C1 segment of cervical spinal cord (tissue), 14 donors: ENCODE data around the gene PANX1.
"Not testable (repeated sequence)": the region's sequence is repeated elsewhere in the genome, so short reads cannot be mapped to it uniquely, and the experiment has no call there.

Experiments
- DNase-seq, 14 donors: peaks; one replicate each; lab custom pipeline; 2025; lab: John Stamatoyannopoulos, UW

The PANX1 gene

DNA sequence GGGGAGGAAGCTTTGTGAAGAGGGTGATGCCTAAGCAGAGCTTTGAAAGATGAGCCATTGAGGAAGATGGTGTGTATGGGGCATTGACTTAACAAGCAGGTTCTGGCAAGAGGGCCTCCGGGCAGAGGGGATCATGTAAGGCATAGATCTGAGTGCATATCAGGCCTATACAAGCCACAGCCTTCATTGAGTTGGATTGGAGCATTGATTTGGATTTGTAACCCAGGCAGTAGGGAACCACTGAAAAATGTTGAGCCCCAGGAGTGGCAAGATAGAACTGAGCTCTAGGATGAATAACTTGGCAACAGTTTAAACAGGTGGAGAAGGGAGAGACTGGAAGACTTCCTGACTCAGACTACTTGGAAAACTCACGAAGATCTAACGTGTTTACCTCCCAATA, 21.4 kb downstream of the PANX1 start:
- DNase-seq, result no peak

DNA sequence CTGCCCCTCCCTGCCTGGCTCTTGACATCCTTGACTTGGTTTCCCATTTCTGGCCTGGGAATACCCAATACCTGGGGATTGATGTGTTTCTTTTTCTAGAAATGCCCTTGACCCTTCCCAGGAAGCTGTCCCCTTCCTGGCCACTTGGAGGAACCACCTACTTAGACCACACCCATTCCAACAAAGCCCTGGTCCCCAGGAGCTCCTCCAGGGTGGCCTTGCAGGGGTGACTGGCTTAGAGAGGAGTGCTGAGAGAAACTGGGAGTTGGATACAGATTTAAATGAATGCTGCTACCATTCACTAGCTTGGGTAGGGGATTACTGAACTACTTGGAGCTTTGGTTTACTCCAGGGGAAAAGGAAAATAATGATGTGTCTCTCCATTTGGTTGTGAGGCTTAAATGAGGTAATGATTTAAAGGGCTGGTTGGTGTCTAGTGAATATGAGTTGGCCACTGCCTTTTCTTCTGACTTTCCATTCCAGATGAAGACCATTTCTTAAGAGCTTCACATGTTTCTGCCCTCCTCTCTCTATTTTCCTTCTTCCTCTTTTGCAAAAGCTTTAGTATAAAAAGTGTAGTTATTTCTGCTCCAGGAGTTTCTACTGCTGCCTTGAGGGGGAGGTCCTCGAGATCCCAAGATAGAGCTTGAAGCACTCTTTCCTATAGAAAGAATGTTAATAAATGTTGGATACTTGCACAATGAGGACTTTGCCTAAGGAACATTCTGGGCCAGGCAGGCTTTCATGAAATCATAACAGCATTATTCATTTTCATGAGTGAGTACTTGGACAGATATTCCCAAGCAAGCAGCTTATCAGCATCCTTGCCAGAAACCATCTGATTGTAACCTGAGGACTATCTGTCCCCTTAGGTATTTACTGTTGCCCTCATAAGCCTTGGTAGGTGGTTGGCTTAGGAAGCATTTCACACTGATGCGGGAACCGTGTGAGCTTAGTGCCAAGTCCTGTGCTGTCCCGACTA, 22.4 kb downstream of the PANX1 start:
- DNase-seq, result no peak

DNA sequence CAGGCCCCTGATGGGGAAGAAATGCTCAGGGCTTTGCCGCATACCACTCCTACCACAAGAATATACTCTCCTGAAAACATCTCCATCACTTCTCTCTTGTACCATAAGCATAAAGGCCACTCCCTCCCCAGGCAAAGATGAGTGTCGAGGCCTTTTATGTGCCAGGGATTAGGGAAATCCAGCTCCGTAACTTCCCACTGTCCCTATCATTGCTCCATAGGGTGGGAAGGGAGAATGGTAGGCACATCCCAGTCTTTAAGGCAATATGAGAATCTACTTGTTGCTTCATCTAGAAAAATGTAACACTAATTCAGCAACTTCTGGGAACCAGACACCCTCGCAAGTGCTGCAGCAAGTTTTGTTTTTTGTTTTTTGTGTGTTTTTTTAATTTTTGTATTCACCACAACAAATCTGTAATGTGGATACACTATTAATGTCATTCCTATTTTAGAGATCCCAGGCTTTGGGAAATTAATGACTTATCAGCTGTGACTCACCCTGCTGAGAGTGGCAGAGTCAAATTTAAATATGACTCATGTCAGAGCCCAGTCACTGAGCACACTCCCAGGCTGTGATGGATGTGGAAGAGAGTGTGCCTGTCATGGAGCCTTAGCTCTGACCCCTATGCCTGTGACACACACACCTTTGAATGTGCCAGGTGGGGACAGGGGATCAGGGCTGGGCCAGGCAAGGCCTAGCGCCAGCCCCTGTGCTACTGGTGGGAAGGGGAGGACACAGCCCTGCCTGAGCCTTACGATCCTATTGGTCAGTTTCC, 23.4 kb downstream of the PANX1 start:
- DNase-seq, result no peak

DNA sequence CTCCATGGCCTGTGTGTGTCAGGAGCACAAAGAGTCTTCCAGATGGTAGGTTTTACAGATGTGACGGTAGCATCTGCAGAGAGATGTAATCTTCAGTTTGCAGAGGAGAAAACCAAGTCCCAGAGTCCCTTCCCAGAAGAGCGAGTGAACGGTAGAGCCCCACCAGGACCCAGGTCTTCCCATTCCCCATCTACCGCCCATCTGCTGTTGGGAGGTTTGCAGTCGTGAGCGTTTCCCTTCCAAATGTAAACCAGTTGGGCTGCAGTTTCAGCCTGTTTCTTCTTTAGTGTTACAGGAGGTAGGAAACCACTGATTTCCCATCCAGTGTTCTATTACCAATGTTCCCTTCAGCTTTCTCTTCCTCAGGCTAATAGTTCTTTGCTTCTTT, 24.0 kb downstream of the PANX1 start:
- no peak for DNase-seq

DNA sequence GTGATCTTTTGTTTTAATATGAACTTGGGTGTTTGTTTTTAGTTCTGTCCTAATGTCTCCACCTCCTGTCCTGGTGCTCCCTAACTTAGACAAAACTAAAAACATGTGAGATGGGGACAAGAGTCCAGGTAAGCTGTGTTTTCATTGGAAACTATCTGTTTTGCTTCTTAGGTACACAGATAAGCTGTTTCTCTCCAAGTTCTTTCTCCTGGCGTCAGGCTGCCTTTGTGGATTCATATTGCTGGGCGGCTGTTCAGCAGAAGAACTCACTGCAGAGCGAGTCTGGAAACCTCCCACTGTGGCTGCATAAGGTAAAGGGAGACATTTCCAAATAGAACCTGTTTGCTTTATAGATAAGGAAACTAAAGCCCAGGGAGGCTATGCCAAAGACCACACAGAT, 24.7 kb downstream of the PANX1 start:
- DNase-seq, result no peak

DNA sequence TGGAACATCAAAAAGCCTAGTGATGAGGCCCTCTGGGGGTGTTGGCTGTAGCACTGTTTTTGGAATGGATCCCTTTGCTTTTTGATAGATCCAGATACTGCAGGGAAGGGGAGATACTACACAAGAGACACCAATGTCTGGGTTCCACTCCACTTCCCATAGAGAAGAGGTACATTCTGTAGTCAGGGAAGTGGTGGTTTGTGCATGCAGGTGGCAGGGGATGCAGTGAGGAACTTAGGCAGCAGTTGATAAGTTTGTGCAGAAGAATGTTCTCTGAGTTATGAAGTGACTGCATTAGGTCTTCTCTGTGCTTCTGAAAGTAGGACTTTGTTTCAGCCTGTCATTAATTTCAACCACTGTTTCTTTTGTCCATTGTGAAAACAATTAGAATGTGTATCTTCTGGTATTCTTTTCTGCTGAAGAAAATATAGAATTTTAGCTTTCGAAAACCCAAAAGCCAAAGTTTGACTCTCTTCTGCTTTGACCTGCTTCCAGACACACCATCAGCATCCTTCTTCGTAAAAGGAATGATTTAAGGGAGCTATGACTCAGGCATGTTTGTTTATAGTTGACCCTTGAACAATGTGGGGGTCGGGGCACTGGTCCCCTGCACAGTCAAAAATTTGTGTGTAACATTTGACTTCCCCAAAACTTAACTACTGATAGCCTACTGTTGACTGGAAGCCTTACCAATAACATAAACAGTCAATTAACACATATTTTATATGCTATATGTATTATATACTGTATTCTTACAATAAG, 25.6 kb downstream of the PANX1 start:
- DNase-seq, result no peak

DNA sequence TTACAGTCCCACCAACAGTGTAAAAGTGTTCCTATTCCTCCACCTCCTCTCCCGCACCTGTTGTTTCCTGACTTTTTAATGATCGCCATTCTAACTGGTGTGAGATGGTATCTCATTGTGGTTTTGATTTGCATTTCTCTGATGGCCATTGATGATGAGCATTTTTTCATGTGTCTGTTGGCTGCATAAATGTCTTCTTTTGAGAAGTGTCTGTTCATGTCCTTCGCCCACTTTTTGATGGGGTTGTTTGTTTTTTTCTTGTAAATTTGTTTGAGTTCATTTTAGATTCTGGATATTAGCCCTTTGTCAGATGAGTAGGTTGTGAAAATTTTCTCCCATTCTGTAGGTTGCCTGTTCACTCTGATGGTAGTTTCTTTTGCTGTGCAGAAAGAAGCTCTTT, 28.7 kb downstream of the PANX1 start:
- not testable (repeated sequence) for DNase-seq

DNA sequence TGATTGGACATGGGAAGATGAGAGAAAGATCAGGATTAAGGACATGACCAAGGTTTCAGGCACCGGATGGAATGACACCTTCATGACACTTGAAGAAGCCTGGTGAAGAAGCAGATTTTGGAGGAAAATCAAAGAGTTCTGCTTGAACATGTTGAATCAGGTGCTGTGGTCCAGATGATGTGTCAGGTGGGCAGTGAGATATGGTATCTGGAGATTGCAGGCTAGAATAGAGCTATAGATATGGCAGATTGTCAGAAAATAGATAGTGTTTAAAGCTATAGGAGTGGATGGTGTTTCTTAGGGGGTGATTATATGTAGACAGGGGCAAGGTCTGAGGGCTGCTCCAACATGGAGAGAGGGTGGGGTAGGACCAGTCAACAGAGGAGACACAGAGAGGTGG, 40.2 kb downstream of the PANX1 start:
- no peak for DNase-seq

DNA sequence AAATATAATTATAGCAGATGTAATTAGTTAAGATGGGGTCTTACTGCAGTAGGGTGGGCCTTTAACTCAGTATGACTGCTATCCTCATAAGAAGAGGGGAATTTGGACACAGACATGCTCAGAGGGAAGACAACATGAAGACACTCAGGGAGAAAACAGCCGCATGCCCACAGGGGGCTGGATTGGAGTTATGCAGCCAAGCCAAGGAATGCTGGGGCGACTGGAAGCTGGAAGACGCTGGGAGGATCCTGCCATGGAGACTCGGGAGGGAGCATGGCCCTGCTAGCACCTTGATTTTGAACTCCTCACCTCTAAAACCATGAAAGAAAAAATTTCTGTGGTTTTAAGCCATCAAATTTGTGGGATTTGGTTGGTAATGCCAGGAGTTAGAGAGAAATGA, 40.9 kb downstream of the PANX1 start:
- DNase-seq, result no peak

DNA sequence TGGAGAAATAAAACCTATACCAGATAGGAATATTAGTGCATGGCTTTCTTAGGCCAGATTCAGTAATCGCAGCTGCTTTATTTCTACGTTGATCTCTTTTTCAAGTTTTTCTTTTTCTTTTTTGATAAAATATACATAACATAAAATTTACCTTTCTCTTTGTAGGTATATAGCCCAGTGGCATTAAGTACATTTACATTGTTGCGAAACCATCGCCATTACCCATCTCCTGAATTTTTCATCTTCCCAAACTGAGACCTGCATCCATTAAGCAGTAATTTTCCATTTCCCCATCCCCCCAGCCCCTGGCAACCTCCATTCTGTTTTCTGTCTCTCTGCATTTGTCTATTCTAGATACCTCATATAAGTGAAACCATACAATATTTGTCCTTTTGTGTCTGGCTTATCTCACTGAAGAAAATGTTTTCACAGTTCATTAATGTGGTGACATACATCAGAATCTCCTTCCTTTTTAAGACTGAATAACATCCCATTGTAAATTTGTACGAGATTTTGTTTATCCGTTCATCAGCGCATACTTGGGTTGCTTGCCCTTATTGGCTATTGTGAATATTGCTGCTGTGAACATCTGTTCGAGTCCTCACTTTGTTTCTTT, 41.4 kb downstream of the PANX1 start:
- no peak for DNase-seq

DNA sequence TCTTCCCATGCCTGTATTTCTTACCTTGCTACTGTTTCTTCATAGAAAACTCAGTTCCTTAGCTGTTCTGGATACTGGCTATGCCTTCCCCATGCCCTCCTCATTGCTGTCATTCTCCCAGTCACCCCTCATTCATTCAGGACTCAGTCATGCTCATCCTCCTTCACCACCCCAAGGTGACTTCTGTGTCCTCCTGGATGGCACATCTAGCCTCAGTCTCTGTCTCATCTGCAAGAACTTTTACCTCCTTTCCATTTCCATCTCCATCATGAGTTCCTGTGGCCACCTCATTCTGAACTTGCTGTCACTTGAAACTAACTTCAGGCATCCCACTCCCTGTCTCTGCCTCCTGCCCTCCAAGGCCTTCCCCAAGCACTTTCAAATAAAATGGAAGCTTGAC, 42.3 kb downstream of the PANX1 start:
- DNase-seq, result no peak

DNA sequence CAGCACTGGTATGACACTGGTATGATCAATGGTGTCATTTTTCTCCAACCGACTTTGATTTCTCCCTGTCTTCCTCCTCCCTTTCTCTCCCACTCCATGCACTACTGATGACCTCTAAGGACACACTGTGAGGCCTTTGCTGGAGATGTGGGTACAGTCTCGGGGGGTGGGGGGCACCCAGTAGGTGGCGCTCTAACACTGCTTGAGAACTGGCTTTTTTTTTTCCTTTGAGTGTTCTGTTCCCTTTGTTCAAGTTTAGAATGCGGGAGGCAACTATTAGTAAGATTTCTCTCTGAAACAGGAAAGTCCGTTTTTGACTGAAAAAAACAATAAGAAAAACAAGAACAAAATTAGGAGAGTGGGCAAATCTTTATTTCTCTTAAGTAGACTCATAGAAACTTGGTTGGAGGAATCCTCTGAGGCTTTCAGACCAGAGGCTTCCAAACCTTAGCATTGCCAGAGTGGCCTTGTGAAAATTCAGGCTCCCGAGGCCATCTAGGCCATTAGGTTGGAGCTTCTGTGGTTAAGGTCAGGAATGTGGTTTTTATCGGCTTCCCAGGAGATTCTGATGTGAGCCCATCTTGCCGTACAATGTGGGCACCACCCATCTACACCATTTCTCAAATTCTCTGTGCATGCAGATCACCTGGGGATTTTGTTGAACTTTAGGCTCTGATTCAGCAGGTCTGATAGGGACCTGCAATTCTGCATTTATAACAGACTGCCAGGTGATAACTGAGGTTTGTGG, 43.2 kb downstream of the PANX1 start:
- peak in 5 of 14 donors; percentile 6 to 28 (median 12) for DNase-seq

DNA sequence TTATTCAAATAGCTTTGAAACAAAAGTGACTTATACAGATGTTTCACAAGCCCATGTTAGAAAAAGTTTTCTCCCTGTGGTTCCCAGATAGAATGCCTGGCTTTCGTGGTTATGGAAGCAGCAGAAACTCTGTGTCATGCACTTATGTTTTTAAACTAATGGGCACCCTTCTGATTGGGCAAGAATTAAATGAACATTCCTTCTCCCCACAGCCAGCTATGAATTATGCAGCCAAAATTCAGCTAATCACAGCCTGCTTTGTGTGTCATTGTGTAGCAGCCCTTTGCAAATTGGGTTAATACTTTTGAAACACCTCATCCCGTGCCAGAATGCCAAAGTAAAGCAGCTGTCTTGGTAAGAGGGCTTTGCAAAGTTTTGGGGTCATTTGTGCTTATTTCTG, 46.9 kb downstream of the PANX1 start:
- no peak for DNase-seq

DNA sequence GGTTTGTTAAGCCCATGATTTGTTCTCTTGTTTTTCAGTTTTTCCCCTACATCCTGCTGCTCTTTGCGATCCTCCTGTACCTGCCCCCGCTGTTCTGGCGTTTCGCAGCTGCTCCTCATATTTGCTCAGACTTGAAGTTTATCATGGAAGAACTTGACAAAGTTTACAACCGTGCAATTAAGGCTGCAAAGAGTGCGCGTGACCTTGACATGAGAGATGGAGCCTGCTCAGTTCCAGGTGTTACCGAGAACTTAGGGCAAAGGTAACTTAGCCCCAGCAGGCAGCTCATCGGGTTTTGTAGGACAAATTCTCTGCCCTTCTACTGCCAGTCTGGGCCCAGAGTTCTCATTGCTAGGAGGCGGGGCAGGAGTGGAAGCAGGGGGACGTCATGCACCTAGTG, 49.7 kb downstream of the PANX1 start:
- DNase-seq, result no peak

DNA sequence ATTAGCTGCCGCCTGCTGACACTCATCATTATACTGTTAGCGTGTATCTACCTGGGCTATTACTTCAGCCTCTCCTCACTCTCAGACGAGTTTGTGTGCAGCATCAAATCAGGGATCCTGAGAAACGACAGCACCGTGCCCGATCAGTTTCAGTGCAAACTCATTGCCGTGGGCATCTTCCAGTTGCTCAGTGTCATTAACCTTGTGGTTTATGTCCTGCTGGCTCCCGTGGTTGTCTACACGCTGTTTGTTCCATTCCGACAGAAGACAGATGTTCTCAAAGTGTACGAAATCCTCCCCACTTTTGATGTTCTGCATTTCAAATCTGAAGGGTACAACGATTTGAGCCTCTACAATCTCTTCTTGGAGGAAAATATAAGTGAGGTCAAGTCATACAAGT, 51.1 kb downstream of the PANX1 start:
- no peak for DNase-seq

DNA sequence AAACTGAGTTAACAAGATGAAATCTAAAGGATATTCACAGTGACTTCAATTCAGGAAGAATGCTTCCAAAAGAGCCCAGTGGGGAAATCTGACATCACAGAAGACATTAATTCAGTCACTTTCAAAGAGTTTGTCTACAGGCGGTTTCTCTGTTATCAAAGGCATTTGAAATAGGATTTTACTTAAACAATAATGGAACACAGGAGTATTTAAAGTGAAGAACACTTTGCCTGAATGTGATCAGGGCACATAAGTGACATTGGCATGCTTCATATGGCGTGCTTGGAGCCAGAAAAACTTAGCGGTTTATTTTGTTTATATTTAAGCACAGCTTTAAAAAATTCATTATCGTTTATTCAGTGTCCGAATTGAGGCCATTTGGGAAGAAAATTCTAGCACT, 52.9 kb downstream of the PANX1 start:
- no peak for DNase-seq

DNA sequence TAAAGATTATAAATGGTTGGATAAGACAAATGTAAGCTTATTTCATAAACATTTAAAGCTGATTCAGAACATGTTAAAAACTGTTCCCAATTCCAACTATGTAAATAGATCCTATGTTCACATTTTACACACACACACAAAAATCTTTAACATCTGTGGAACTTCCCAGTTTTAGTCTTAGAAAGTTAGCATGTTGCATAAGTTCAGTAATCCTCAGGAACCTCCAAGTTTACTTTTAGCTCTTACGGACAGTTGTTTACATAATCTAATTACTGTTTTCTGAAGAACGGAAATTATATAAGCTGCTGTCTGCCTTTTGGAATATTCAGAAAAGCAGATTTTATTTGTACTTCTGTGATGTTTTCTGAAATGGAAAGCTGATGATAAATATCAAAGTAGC, 53.3 kb downstream of the PANX1 start:
- DNase-seq, result no peak

DNA sequence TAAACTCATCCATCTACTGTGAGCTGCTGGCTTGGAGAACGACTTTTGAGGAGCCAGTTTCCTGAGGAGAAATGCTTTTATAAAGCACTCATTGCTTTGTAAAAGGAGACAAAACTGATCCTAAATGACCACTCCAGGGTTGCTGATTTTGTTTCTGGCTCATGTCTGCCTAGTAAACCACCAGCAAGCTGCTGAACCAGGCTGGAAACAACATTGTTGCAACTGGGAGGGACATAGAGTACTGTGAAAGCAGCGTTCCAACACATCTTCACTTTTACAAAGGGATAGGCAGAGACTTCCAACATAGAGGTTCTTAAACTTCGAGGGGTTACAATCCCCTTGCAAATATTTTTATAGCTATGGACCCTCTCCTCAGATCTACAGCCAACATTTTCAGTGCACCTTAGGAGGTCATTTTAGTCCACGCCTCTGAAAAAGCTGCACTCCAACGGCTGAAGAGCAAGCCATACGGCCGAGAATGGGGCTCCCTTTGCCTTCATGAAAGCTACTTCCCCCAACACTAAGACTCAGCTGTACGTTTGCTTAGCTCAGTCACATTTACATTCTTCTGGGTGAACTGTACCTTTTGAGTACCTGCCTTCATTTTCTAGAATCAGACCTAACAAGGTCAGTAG, 54.7 kb downstream of the PANX1 start:
- DNase-seq, result no peak

DNA sequence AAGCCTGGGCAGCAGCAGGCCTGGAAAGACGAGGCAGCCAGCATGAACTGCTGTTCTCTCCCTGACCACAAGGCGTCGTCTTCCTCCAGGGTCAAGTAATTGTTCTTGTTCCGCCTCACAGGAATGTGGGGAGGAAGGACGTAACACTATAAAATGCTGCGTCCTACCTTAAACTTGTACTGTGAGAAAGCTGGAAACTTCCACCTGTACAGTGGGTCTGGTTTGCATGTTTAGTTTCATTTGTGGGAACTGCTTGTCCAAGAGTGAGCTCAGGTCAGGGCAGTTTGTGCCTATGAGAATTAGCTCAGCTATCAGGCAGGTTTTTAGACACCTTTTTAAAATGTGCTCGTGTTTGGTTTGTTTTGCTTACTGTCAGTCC, 55.2 kb downstream of the PANX1 start:
- peak in 8 of 14 donors; percentile 1 to 76 (median 11) for DNase-seq

DNA sequence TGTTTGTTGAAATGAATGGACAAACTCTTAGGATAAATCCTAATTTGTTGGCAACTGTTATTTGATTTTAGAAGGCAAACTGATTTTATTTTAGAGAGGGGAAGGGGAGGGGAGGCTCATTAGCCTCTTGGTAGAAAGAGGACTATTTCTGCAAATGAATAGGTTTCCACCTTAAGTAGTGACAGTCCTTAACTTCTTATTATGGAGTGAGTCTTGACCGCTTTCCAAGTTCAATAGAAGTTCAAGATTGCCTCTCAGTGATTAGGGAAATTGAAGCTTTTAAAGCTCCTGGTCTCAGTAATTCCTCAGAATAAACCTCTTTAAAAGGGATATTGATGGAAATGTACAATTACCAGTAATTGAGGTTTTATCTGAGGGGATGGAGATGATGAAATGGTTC, 55.7 kb downstream of the PANX1 start:
- no peak for DNase-seq
